ENCODE results near the gene PELI2. TPM values are rescaled to one million over a fixed set of nuclear protein-coding genes. Genes with fewer than 3 reads are reported as not detected.

PELI2 gene, protein sequence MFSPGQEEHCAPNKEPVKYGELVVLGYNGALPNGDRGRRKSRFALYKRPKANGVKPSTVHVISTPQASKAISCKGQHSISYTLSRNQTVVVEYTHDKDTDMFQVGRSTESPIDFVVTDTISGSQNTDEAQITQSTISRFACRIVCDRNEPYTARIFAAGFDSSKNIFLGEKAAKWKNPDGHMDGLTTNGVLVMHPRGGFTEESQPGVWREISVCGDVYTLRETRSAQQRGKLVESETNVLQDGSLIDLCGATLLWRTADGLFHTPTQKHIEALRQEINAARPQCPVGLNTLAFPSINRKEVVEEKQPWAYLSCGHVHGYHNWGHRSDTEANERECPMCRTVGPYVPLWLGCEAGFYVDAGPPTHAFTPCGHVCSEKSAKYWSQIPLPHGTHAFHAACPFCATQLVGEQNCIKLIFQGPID
- total RNA-seq: 1 to 10 TPM; 6.9 to 9.9 TPM

GRCh38 chr14:56117765-56118610 is at the start of gene PELI2:
Gene PELI2 (plus strand): TSS chr14:56118411. CDS start chr14:56118661, 250 bp downstream.

Measured in activated naive CD4-positive, alpha-beta T cell treated with anti-CD3 and anti-CD28 coated beads, Interleukin-2, amount 10 ng/mL, durations not matched to agents 5 hours and 36 hours (primary cell).